Fibroblast of lung (primary cell): ENCODE measurements around the gene MEN1.

Source experiments
- EZH2 ChIP-seq: IDR thresholded peaks from 2 replicates; pipeline ENCODE4 v1.5.1; 2012; ENCODE audit warnings: low read length, control low read depth, mild to moderate bottlenecking; ENCODE audit errors: missing control alignments
- TF ChIP-seq, protein P1 (sequence below), 2 donors: IDR thresholded peaks in 1 of 2; conservative IDR thresholded peaks in 1 of 2; 1 replicate in 1 of 2; 2 replicates in 1 of 2; pipeline ENCODE4 v1.5.1; 2011 to 2012; ENCODE audit warnings: low read length in 2 of 2, control low read depth in 1 of 2, inconsistent platforms in 1 of 2, low read depth in 1 of 2, mild to moderate bottlenecking in 1 of 2

DNA sequence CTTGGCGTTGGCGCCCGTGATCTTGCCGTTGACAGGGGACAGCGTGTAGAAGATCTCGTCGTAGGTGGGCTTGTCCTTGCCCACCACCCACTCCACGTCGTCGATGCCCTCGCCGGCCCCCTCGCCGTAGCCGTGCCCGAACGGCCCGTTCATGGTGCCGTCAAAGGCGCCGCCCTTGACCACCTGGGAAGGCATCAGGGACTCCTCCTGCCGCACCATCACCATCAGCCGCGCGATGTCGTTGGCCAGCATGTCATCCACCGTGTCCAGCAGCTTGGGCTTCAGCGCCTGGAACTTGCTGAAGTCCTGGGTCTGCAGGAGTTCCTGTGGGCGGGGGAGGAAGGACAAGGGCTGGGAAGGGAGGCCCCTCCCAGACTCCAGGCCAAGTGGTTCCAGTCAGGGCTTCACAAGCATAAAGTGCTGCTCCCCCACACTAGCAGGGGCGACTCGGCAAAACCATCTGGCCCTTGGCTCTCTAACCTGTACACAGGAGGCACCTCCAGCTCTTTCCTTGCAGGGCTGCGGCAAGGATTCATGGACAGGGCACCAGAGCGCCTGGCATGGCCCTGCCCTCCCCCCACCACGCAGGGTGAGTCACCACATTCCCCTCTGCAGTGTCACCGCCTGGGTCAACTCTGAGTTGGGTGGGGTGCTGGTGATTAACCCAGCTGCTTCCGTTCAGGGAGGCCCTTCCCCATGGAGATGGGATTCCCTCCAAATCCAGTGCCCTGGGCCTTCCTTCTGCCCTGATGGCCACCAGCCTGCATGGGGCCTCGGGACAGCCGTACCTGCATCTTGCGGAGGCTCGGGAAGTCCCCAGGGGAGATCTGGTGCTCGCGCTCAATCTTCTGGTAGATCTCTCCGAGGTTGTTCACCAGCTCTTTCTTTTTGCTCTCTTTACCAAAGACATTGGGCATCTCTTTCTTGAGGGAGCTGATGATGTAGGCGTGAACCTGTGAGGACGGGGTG, 44.5 kb upstream of the MEN1 start:
- TF ChIP-seq, protein P1, sequence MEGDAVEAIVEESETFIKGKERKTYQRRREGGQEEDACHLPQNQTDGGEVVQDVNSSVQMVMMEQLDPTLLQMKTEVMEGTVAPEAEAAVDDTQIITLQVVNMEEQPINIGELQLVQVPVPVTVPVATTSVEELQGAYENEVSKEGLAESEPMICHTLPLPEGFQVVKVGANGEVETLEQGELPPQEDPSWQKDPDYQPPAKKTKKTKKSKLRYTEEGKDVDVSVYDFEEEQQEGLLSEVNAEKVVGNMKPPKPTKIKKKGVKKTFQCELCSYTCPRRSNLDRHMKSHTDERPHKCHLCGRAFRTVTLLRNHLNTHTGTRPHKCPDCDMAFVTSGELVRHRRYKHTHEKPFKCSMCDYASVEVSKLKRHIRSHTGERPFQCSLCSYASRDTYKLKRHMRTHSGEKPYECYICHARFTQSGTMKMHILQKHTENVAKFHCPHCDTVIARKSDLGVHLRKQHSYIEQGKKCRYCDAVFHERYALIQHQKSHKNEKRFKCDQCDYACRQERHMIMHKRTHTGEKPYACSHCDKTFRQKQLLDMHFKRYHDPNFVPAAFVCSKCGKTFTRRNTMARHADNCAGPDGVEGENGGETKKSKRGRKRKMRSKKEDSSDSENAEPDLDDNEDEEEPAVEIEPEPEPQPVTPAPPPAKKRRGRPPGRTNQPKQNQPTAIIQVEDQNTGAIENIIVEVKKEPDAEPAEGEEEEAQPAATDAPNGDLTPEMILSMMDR (conservative IDR thresholded peaks at IDR 0.05 in 1 of 2, IDR thresholded peaks at IDR 0.05 in 1 of 2; ENCODE audit: low read depth in 1 of 2, low read length in 2 of 2), result no peak
- TF ChIP-seq EZH2, result no peak
